Measurements from ENCODE around the gene RLN3.

- TF ChIP-seq, protein P1, sequence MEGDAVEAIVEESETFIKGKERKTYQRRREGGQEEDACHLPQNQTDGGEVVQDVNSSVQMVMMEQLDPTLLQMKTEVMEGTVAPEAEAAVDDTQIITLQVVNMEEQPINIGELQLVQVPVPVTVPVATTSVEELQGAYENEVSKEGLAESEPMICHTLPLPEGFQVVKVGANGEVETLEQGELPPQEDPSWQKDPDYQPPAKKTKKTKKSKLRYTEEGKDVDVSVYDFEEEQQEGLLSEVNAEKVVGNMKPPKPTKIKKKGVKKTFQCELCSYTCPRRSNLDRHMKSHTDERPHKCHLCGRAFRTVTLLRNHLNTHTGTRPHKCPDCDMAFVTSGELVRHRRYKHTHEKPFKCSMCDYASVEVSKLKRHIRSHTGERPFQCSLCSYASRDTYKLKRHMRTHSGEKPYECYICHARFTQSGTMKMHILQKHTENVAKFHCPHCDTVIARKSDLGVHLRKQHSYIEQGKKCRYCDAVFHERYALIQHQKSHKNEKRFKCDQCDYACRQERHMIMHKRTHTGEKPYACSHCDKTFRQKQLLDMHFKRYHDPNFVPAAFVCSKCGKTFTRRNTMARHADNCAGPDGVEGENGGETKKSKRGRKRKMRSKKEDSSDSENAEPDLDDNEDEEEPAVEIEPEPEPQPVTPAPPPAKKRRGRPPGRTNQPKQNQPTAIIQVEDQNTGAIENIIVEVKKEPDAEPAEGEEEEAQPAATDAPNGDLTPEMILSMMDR (IDR thresholded peaks at IDR 0.05; ENCODE audit: low read depth, low read length) = no peak
- TF ChIP-seq POLR2A (IDR thresholded peaks at IDR 0.05; ENCODE audit: extremely low read depth, insufficient read length) (no peak), MYC (IDR thresholded peaks at IDR 0.05; ENCODE audit: low read depth, low read length) (no peak)
Observed at GRCh38 chr19:14004619-14005348, 23.2 kb upstream of the RLN3 start.

Data from NB4 (cell line).